Measurements from ENCODE around the gene TNFRSF25.

- TF ChIP-seq CTCF (IDR thresholded peaks at IDR 0.05 in 4 of 5, conservative IDR thresholded peaks at IDR 0.05 in 1 of 5): no peak
- TF ChIP-seq POLR2A (IDR thresholded peaks at IDR 0.05): no peak
Observed at GRCh38 chr1:6483761-6484117, 17.8 kb upstream of the TNFRSF25 start.

Measured in gastrocnemius medialis (tissue), 4 donors.